ENCODE measurements around the gene LATS2. TPM values are rescaled to one million over a fixed set of nuclear protein-coding genes. Genes with fewer than 3 reads are reported as not detected.

The LATS2 gene
- total and polyA plus RNA-seq, 2 of the 8 experiments (the other 6 are each of a cell fraction or from before 2014, with no cell fraction given), result 8.3 to 26.2 TPM

GRCh38 chr13:21020176-21020575 is 41.2 kb downstream of the LATS2 start (continued):
- TF ChIP-seq CHD7 (IDR thresholded peaks at IDR 0.05; ENCODE audit: insufficient replicate concordance, low read length), result no peak
- no peak for TF ChIP-seq ZNF274 (IDR thresholded peaks at IDR 0.05; ENCODE audit: borderline replicate concordance, extremely low read depth, low read length)
- no peak for TF ChIP-seq CTCF (IDR thresholded peaks at IDR 0.05; ENCODE audit: control extremely low read depth in 1 of 3, insufficient read depth in 1 of 3, low read depth in 1 of 3, low read length in 3 of 3)
- TF ChIP-seq EP300 (IDR thresholded peaks at IDR 0.05; ENCODE audit: borderline replicate concordance in 1 of 2, low read depth in 2 of 2, low read length in 2 of 2), result no peak
- no peak for TF ChIP-seq TAF1 (IDR thresholded peaks at IDR 0.05; ENCODE audit: low read depth, low read length)
- no peak for TF ChIP-seq RBBP5 (IDR thresholded peaks at IDR 0.05; ENCODE audit: borderline replicate concordance, low read depth, low read length)
- no peak for TF ChIP-seq CHD1 (IDR thresholded peaks at IDR 0.05; ENCODE audit: low read depth, low read length)
- no peak for TF ChIP-seq SP2 (IDR thresholded peaks at IDR 0.05; ENCODE audit: low read length)
- TF ChIP-seq PHF8 (conservative IDR thresholded peaks at IDR 0.05; ENCODE audit: low read depth, low read length), result no peak
